Measurements from ENCODE around the gene HLA-DQB2. TPM values are rescaled to one million over a fixed set of nuclear protein-coding genes. Genes with fewer than 3 reads are reported as not detected.

HLA-DQB2 gene
- total RNA-seq, 1 donor from 2014 or later = not detected

DNA sequence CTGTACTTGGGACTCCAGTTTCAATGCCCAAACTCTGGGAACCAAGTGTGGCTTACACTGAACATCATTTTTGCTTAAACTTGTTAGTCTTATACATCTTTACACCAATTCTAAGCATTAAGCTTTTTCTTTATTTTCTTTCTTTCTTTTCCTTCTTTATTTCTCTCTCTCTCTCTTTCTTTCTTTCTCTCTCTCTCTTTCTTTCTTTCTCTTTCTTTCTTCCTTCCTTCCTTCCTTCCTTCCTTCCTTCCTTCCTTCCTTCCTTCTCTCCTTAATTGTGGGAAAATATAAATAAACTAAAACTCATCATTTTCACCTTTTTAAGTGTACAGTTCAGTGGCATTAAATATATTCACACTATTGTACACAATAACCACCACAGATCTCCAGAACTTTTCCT lies 53.7 kb downstream of the HLA-DQB2 start:
- Histone ChIP-seq H3K4me3 (ENCODE audit: low read length in 3 of 3) (no peak overlapping the region), H3K36me3 (ENCODE audit: control insufficient read depth in 3 of 3, insufficient read depth in 3 of 3, low read length in 3 of 3) (no peaks in the 10 kb centered on the region), H3K27ac (ENCODE audit: low read depth, low read length) (no peak overlapping the region), H3K9me3 (ENCODE audit: control insufficient read depth in 3 of 3, low read length in 3 of 3) (no peaks in the 10 kb centered on the region), H3K27me3 (ENCODE audit: control insufficient read depth in 3 of 3, insufficient read depth in 3 of 3, low read length in 3 of 3) (no peaks in the 10 kb centered on the region), H3K4me1 (ENCODE audit: control insufficient read depth in 3 of 3, insufficient read depth in 3 of 3, low read length in 3 of 3) (no peaks in the 10 kb centered on the region), H3K9ac (ENCODE audit: low read depth in 1 of 3, low read length in 3 of 3) (no peak overlapping the region)

Small RNA genes lying within 50 kb of the gene (small RNA-seq; reads per million reads assigned to genes)
- gene MIR3135B = not detected

Other genes starting within 250 kb of the HLA-DQB2 start
- 14.6 TPM for gene HLA-DRB5, start 233.2 kb downstream of the HLA-DQB2 start, total RNA-seq
- gene HLA-DRB1, start 173.7 kb downstream of the HLA-DQB2 start, total RNA-seq = 28.7 TPM
- 1.0 TPM for gene HLA-DQA1, start 126.1 kb downstream of the HLA-DQB2 start, total RNA-seq
- 7.8 TPM for gene HLA-DQB1, start 96.9 kb downstream of the HLA-DQB2 start, total RNA-seq
- not detected for gene HLA-DQA2, start 22.1 kb downstream of the HLA-DQB2 start, total RNA-seq
- gene HLA-DOB, start 53.5 kb upstream of the HLA-DQB2 start, total RNA-seq = not detected
- gene TAP2, start 75.2 kb upstream of the HLA-DQB2 start, total RNA-seq = 9.4 TPM
- gene PSMB8, start 80.5 kb upstream of the HLA-DQB2 start, total RNA-seq = 18.8 TPM
- 14.1 TPM for gene TAP1, start 90.2 kb upstream of the HLA-DQB2 start, total RNA-seq
- 7.8 TPM for gene PSMB9, start 90.7 kb upstream of the HLA-DQB2 start, total RNA-seq
- 6.3 TPM for gene HLA-DMB, start 177.5 kb upstream of the HLA-DQB2 start, total RNA-seq
- gene HLA-DMA, start 189.6 kb upstream of the HLA-DQB2 start, total RNA-seq = 6.3 TPM
- 36.5 TPM for gene BRD2, start 205.1 kb upstream of the HLA-DQB2 start, total RNA-seq
- gene HLA-DOA, start 246.1 kb upstream of the HLA-DQB2 start, total RNA-seq = 1.0 TPM

All from skeletal muscle tissue (tissue), 5 donors.